GM18870 (cell line): Measurements from ENCODE around the gene ATP6V1B1.

Experiments used
- ATAC-seq: cut with Tn5 transposase; IDR thresholded peaks from one replicate; pipeline ENCODE4 v1.9.1; 2021; ENCODE audit warnings: moderate library complexity; ENCODE audit not compliant: unreplicated experiment

ATP6V1B1 gene

DNA sequence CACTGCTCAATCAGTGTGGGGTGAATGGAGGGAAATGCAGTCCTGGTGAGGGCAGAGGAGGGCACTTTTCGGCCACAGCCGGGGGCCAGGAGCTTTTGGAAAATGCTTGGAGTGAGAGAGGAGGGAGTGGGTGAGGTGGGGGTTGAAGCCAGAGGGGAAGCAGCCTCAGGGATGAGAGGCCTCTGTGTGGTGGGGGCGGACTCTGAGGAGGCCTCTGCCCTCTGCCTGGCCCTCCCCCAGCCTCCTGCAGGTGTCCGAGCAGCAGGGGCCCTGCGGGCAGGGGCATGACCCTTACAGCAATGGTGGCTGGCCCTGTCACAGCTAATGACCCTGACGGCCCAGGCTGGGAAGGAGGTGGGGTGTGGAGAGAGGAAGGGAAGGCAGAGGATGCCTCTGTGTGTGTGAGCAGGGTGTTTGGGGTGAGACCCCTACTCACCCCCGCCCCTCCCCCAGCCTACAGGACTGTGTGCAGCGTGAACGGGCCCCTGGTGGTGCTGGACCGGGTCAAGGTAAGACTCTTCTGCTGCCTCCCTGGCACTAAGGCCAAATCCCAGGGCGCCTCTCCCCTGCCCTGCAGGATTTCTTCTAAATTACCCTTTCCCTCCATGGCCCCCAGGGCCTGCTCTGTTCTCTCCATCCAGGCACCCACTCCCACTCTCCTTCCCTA lies 7.6 kb downstream of the ATP6V1B1 start:
- no peak for ATAC-seq

GRCh38 chr2:70944111-70944690 lies 8.5 kb downstream of the ATP6V1B1 start:
- no peak for ATAC-seq

DNA sequence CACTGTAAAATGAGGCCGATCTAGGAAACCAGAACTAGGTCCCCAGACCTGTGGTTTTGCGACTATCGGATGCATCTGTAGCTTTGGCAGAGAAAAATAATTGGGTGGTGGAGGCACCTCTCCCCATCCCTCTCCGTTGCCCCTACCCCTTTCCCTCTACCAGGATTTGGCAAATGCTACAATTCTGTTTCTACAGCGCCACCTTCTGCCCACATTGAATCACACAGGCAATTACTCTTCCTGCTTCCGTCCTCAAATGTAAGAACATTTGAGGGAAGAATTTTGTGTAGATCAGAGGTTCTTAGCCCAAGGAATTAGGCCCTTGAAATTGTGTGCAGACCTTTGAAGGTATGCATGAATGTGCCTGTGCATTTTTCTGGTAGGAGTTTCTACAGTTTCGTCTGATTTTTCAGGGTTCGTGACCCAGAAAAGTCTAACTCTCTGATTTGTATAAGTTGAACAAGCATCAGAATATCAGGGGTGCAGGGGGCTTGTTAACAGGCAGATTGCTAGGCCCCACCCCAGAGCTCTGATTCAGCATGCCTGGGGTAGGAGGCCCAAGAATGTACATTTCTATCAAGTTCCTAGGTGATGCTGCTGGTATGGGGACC lies 11.2 kb downstream of the ATP6V1B1 start:
- ATAC-seq, result no peak

- ATAC-seq, result no peak
These were observed 12.0 kb downstream of the ATP6V1B1 start for GRCh38 chr2:70947556-70948184.

DNA sequence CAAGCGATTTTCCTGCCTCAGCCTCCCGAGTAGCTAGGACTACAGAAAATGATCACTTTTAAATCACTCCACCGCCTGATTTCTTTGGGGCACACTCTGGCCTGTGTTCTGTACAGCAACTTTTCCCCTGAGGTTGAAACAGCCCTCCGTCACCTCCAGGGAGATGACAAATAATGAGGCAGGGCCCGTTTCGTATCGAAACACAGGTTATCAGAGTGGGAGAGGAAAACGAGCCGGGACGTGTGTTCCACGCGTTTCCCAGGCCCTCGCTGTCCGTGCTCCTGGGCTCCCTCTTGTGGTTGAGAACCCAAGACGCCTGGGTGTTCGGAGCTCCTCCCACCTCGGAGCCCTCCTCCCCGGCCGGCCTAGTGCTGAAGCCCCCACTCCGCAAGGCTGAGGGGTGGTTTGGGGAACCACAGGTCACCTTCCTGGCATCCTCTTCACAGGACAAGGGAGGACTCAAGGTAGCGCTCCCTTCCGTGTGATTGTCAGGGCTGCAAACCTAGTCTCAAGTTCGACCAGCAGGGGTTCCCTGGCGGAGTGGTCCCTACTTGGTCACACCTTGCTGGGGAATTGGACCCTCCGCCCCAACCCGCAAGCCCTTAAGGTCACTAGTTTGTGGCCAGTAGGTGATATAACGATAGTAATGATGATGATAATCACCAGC lies 12.8 kb downstream of the ATP6V1B1 start:
- no peak for ATAC-seq

DNA sequence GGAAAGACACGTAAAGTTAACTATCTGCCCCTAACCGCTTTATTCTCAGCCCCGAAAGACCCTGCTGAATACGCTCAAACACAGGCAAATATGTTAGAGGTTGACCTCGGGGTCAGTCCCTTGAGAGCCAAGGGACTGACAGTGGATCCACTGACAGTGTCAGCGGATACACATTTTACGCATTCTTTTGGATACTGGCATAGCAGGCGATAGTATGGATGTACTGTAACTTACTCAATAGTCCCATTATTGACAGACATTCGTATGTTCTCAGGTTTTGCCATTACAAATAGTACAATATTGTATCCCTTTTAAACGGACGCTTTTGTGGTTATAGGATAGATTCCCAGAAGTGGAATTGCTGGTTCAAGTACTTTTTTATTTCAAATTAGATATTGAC lies 13.4 kb downstream of the ATP6V1B1 start:
- no peak for ATAC-seq

DNA sequence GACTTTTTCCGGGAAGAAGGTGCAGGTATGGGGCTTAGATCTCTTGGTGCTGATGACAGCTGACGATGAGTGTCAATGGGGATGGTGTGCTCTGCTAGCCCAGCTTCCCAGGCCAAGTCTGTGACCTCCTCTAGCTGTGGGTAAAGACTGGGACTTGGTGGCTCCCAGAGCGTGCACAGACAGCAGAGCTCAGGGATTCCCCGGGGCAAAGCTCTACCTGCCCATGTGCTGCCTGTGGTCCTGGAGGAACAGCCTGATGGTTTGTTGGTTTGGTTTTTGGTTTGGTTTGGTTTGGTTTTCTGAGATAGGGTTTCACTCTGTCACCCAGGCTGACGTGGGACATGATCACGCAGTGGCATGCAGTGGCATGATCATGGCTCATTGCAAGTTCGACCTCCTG lies 19.2 kb downstream of the ATP6V1B1 start:
- no peak for ATAC-seq

DNA sequence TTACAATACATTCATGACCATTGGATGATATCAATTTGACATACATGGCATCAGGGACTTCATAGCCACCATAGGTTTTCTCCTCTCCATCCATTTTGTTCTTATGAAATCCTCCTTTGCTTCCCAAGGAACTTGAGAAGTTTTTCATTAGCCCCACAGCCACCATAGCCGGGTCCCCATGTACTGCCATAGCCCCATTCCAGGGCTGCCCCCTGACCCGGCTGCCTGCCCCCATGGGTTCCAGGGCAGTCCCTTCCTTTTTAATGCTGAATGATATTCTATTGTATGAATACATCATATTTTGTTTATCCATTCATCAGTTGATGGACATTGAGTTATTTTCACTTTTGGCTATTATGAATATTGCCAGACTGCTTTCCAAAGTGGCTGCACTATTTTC lies 20.4 kb downstream of the ATP6V1B1 start:
- ATAC-seq, result no peak

DNA sequence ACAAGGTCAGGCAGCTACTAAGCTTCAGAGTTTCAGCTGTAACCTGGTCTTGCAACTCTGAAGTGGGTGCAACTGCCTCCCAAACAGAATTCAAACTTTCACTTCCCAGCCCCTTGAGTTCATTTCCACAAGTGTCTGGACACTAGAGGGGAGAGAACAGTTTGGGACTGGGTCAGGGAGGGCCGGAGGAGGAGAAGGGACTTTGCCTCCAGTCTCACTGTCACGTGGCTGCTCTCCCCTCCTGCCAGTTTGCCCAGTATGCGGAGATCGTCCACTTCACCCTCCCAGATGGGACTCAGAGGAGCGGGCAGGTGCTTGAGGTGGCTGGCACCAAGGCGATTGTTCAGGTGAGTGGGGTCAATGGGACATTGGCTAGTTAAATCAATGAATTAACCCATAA lies 22.1 kb downstream of the ATP6V1B1 start:
- no peak for ATAC-seq

- no peak for ATAC-seq
These were observed 23.1 kb downstream of the ATP6V1B1 start for GRCh38 chr2:70958759-70959158.

GRCh38 chr2:70959271-70959761 lies 23.6 kb downstream of the ATP6V1B1 start:
- no peak for ATAC-seq

DNA sequence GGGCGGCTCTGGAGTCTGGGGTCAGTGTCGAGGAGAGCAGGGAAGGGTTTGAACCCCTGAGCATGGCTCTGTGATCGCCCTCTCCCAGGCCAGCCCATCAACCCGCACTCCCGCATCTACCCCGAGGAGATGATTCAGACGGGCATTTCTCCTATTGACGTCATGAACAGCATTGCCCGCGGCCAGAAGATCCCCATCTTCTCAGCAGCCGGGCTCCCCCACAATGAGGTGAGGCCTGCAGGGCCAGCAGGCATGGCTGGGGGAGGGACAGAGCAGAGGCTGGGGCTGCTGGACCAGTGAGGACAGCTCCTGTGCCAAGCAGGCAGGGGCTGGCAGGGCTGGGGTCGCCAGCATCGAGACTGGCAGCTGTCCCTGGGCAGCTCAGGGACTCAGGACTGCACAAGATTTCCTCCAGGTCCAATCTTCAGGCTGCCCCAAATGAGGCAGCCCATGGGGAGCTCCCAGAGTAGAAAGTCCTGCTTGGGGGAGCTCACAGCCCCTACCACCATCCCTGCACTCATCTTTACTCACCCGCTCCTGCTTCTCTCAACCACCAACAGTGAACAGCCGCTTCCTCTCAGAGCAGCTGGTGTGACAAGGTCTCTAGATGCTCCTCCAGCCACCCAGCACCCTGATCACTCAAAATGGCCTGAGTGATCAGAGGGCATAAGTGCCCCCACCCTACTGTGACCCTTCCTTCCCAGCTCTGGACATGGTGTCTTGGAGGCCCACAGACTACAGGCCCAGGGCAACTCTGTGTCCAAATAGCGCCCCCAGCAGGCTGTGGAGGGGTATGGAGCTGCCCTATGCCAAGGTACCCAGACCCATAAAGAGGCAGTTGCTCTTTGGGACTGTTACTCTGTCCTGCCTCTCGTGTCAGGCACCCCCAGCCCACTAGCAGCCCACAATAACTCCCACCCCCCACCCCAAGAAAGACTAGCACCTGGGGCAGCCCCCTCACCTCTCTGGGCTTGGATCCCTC lies 24.4 kb downstream of the ATP6V1B1 start:
- ATAC-seq, result no peak

- ATAC-seq, result no peak
These were observed 25.3 kb downstream of the ATP6V1B1 start for GRCh38 chr2:70960833-70961647.

DNA sequence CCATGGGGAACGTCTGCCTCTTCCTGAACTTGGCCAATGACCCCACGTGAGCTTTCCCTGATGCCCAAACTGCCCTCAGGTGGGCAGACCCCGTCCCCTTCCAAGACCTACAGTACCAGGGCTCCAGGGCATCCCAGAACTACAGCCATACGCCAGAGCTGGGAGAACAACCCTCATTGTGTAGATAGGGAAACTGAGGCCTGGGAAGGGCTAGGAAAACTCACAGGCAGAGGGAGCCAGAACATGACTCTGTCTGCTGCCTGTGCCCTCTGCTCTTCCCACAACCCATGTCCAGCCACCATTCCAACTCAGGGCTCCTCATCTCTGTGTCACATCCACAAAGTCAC lies 25.9 kb downstream of the ATP6V1B1 start:
- ATAC-seq, result no peak

GRCh38 chr2:70962211-70962884 lies 26.6 kb downstream of the ATP6V1B1 start:
- no peak for ATAC-seq

DNA sequence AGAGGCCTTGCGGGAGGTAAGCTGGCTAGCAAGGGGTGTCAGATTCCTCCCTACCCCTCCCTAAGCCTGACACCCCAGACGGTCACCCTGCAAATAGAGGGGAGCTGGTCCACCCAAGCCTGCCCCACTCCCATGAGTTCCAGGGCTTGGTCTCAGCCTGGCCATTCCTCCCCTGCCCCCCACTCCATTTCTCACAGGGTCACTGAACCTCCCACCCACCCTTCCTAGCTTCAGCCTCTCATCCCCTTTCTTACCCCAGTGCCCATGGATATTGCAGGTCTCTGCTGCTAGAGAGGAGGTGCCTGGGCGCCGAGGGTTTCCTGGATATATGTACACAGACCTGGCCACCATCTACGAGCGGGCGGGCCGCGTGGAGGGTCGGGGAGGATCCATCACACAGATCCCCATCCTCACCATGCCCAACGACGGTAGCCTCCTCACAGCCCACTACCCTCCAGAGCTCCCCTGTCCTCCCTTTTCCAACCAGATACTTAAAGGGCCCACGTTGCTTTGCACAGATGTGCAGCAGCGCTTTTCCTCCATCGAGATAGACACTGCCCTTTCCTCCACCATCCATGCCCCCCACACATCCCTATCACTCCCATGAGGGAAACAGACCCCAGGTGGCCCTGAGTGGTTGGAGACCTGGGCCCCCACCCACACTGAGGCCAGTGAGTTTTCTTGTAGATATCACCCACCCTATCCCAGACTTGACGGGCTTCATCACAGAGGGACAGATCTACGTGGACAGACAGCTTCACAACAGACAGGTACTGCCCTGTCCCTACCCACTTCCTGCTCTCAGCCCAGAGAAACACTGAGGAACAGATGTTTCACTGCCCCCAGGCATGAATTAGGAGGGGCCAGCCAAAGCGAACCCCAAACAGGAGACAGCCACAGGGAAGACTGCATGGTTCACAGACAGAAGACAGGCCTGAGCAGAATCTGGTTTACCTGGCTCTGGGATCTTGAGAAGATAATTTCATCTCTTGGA lies 27.5 kb downstream of the ATP6V1B1 start:
- ATAC-seq, result no peak

DNA sequence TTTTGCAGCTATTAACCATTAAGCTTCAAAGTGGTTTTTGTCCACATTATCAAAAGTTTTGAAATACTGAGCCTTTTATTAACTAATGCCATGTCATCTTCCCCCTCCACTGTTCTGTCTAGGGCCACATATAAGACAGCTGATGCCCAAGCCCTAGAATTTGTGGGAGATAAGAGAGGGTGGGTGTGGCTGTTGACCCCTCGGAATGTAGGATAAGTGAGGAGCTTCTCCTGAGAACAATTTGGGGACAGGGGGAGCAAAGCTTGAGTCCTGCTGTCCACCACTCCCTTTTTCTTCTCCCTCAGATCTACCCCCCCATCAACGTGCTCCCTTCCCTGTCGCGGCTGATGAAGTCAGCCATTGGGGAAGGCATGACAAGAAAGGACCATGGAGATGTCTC lies 28.4 kb downstream of the ATP6V1B1 start:
- ATAC-seq, result no peak
